Prostate gland (tissue), 2 donors: ENCODE data around the gene SRGAP2C.
"Not testable (repeated sequence)": the region's sequence is repeated elsewhere in the genome, so short reads cannot be mapped to it uniquely, and the experiment has no call there.

Experiments
- CTCF ChIP-seq, 4 experiments: fragments of 200-600 bp in 2 of 4; fragments of 450-650 bp in 2 of 4; sonication (generic) in 2 of 4; IDR thresholded peaks; 1 replicate in 3 of 4; 2 replicates in 1 of 4; pipeline ENCODE4 v1.5.1; 2016 to 2019; ENCODE audit warnings: antibody characterized with exemption in 4 of 4, mild to moderate bottlenecking in 2 of 4, moderate library complexity in 2 of 4
- POLR2A ChIP-seq: fragments of 450-650 bp; IDR thresholded peaks from one replicate; pipeline ENCODE4 v1.6.1; 2016; ENCODE audit warnings: antibody characterized with exemption, mild to moderate bottlenecking
- POLR2AphosphoS5 ChIP-seq: sonication (generic); formaldehyde crosslinking; IDR thresholded peaks from one replicate; pipeline ENCODE4 v1.6.1; 2017; ENCODE audit warnings: antibody characterized with exemption

GRCh38 chr1:121315509-121315908 lies 130.7 kb downstream of the SRGAP2C start:
- TF ChIP-seq POLR2AphosphoS5; CTCF (IDR thresholded peaks at IDR 0.05); POLR2A: not testable (repeated sequence)
